GM21737 (cell line): ENCODE data around the gene HOXD9.

Experiments
- ATAC-seq: cut with Tn5 transposase; IDR thresholded peaks from one replicate; pipeline ENCODE4 v1.9.1; 2021; ENCODE audit warnings: mild to moderate bottlenecking, moderate library complexity; ENCODE audit not compliant: unreplicated experiment

Gene HOXD9

GRCh38 chr2:176122683-176123410, at the start of gene HOXD9:
Gene HOXD9 (plus strand): TSS chr2:176122719. CDS start chr2:176122769, 50 bp downstream.
- ATAC-seq: no peak

GRCh38 chr2:176072951-176073904, 49.3 kb upstream of the HOXD9 start:
- ATAC-seq: no peak

GRCh38 chr2:176074919-176075425, 47.5 kb upstream of the HOXD9 start:
- ATAC-seq: no peak

GRCh38 chr2:176075481-176075880, 47.0 kb upstream of the HOXD9 start:
- ATAC-seq: no peak

GRCh38 chr2:176076063-176076462, 46.5 kb upstream of the HOXD9 start:
- no peak for ATAC-seq

- ATAC-seq: no peak
These were observed 45.7 kb upstream of the HOXD9 start for GRCh38 chr2:176076796-176077195.

- ATAC-seq: no peak
These were observed 43.8 kb upstream of the HOXD9 start for GRCh38 chr2:176078541-176079284.

GRCh38 chr2:176079285-176079830, 43.2 kb upstream of the HOXD9 start:
- no peak for ATAC-seq

DNA sequence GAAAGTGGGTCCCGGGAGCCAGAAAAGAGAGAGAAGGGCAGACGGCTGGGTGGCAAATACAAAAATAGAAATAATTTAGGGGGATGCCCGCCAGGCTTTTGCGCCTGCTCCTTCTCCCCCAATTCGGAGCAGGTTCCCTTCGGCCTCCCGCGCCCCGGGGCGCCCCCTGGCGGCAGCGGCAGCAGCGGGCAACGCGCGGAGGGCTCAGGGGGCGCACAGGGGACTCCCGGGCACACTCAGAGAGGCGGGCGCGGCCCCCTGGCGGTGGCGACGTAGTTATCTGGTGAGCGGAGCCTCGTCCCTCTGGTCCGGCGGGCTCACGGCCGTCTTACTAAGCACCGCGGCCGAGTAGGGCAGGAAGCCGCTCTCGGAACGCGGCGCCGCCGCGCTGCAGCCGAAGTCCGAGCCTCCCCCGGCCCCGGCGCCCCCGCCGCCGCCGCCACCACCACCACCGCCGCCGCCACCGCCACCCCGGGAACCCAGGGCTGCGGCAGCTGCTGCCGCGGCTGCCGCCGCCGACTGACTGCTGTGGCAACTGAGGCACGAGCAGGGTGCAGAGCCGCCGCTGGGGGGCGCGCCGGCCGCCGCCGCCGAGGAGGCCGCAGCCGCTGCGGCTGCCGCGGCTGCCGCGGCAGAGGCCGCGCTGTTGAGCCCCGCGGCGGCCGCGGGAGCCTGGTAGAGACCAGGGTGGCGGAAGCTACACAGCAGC, 42.5 kb upstream of the HOXD9 start:
- ATAC-seq: no peak

DNA sequence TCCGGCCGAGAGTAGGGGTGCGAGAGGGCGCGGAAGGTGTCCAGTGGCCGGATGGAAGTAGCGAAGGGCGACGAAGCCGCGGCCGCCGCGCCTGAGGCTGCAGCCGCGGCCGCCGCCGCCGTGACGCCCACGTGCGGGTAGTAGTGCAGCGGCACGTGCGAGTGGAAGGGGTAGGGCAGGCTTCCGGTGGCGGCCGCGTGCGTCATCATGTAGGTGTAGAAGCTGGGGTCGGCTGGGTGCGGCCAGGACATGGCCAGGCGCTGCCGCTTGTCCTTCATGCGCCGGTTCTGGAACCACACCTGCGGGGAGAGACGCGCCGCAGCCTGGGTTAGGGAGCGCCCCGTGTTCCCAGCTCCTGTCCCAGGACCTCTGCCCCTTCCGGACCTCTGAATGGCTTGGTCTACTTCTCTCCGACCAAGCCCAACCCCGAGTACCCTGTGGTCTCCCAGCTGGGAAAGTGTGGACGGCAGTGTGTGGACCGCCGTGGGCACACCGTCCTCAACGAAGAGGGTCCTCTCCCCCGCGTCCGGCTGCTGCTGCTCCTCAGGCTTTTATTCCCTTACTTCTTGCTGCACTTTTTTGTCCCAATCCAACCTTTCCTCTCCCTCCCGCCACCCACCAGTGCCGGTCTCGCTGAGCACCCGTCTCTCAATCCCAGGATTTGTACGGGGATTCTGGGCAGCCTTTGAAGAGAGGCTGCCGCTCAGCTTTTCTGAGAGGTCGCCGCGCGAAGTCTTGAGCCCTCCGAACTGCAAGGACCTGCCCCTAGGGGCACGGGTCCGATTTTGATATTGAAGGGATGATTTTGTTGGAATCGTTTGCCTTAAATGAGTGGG, 41.8 kb upstream of the HOXD9 start:
- no peak for ATAC-seq

- no peak for ATAC-seq
These were observed 41.1 kb upstream of the HOXD9 start for GRCh38 chr2:176081376-176081836.

- ATAC-seq: no peak
These were observed 40.5 kb upstream of the HOXD9 start for GRCh38 chr2:176081837-176082524.

- no peak for ATAC-seq
These were observed 40.0 kb upstream of the HOXD9 start for GRCh38 chr2:176082525-176082823.

- ATAC-seq: no peak
These were observed 39.4 kb upstream of the HOXD9 start for GRCh38 chr2:176082824-176083751.

DNA sequence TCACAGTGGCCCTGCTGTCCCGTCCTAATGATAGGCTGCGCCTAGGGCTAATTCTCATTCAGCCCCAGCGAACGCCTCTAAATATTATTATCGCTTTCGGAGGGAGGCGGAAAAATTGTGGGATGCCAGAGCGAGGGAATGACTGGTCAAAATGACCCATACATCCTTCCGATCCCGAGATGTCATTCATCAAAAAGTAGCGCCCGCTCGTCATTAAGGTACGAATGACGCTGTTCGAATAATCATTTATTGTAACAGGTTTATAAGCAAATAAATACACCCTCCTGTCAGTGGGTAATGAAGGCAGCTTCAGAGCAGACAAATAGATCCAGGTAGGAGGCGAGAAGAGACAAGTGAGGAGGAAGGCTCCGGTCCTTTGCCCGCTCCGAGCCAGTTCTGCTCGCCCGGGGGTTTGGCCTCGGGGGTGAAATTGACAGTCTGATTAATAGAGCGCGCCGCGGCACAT, 38.7 kb upstream of the HOXD9 start, which contains the start of gene EVX2:
Gene EVX2, minus strand, starts transcription at position 167 of the 466 bp plus-strand sequence. CDS start 186 bp downstream, outside the sequence.
- no peak for ATAC-seq

DNA sequence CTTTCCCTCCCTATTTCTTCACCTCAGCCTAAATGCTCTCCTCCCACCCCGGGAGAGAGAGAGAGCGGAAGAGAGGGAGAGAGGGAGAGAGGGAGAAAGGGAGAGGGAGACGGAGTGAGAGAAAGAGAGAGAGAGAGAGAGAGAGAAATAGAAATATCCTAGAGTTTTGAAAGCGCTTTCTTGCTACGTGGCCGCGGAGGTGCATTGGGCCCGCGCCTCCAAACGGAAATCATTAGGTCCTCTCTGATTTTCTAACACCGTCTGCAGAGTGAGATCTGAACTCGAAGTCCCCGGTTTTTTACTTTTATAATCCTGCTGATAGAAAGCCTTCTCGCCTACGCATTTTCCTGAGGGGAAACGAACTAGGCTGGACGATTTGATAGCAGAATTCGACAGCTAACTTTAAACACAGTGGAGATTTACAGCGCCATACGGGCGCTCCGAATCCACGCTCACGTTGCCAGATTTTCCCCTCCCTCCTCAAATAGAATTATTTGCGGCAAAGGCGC, 37.9 kb upstream of the HOXD9 start:
- ATAC-seq: no peak

GRCh38 chr2:176085120-176085788, 37.3 kb upstream of the HOXD9 start:
- no peak for ATAC-seq
